PC-3 (cell line): ENCODE measurements around the gene POP4. TPM values are rescaled to one million over a fixed set of nuclear protein-coding genes. Genes with fewer than 3 reads are reported as not detected.

Source experiments
- ATAC-seq: fragments of 200-7000 bp; cut with Tn5 transposase; 2 replicates; pipeline ENCODE4 v1.9.1; 2020; ENCODE audit warnings: mild to moderate bottlenecking, moderate library complexity
- BruUV-seq: library from RNA; stranded (reverse); fragments of 400-500 nt; replicated peaks from 2 replicates; lab custom pipeline; 2021; lab: Mats Ljungman, UMichigan
- CTCF ChIA-PET: fragments of 300-600 bp; sonication (Branson Sonifier 250); formaldehyde crosslinking; loops from one replicate; lab custom pipeline; 2022; ENCODE audit warnings: antibody characterized with exemption; lab: Charles Lee
- POLR2A ChIA-PET: fragments of 300-600 bp; sonication (Branson Sonifier 250); formaldehyde crosslinking; loops from one replicate; lab custom pipeline; 2022; ENCODE audit warnings: antibody characterized with exemption; ENCODE audit not compliant: unreplicated experiment; lab: Charles Lee
- DNase-seq: peaks from one replicate; pipeline ENCODE4 v3.0.0-alpha.2; 2015
- H2AFZ ChIP-seq: fragments of 300-600 bp; sonication (generic); 2 replicates; pipeline ENCODE4 v1.6.0; 2016; ENCODE audit warnings: antibody characterized with exemption, low read length
- H3F3A ChIP-seq: fragments of 300-600 bp; sonication (generic); one replicate; pipeline ENCODE4 v1.6.0; 2017; ENCODE audit warnings: antibody characterized with exemption, low read length, control low read depth, mild to moderate bottlenecking; ENCODE audit not compliant: unreplicated experiment
- H3K27ac ChIP-seq: fragments of 300-600 bp; sonication (generic); 2 replicates; pipeline ENCODE4 v1.5.1; 2016; ENCODE audit warnings: mild to moderate bottlenecking, low read length
- H3K27me3 ChIP-seq: fragments of 300-600 bp; sonication (generic); 2 replicates; pipeline ENCODE4 v1.6.1; 2016; ENCODE audit warnings: low read length, mixed read lengths
- H3K36me3 ChIP-seq: fragments of 300-600 bp; sonication (generic); 2 replicates; pipeline ENCODE4 v1.6.1; 2016; ENCODE audit warnings: low read depth, mixed run types, low read length, mixed read lengths
- H3K4me1 ChIP-seq: fragments of 300-600 bp; sonication (generic); 2 replicates; pipeline ENCODE4 v1.5.1; 2016; ENCODE audit warnings: low read length; ENCODE audit not compliant: insufficient read depth
- H3K4me2 ChIP-seq: fragments of 300-600 bp; sonication (generic); 2 replicates; pipeline ENCODE4 v1.6.0; 2016; ENCODE audit warnings: low read length
- H3K4me3 ChIP-seq: fragments of 300-600 bp; sonication (generic); 2 replicates; pipeline ENCODE4 v1.5.1; 2016; ENCODE audit warnings: mild to moderate bottlenecking, low read length, mixed read lengths
- H3K79me2 ChIP-seq: fragments of 300-600 bp; sonication (generic); 2 replicates; pipeline ENCODE4 v1.6.1; 2017; ENCODE audit warnings: low read length, mixed read lengths
- H3K9ac ChIP-seq: fragments of 300-600 bp; sonication (generic); 2 replicates; pipeline ENCODE4 v1.6.0; 2016; ENCODE audit warnings: mild to moderate bottlenecking, low read length
- H3K9me2 ChIP-seq: fragments of 300-600 bp; sonication (generic); replicated peaks from 2 replicates; pipeline ENCODE4 v1.6.1; 2016; ENCODE audit warnings: mixed run types, low read length, mixed read lengths
- H3K9me3 ChIP-seq: fragments of 300-600 bp; sonication (generic); 2 replicates; pipeline ENCODE4 v1.6.1; 2016; ENCODE audit warnings: low read length, mixed read lengths
- H4K20me1 ChIP-seq: fragments of 300-600 bp; sonication (generic); 2 replicates; pipeline ENCODE4 v1.6.1; 2016; ENCODE audit warnings: low read length, mixed read lengths
- EZH2 ChIP-seq: fragments of 300-600 bp; sonication (generic); IDR thresholded peaks from one replicate; pipeline ENCODE4 v1.6.1; 2017; ENCODE audit warnings: antibody characterized with exemption, mild to moderate bottlenecking, low read length; ENCODE audit not compliant: unreplicated experiment
- EZH2phosphoT487 ChIP-seq: fragments of 300-600 bp; sonication (generic); IDR thresholded peaks from 2 replicates; pipeline ENCODE4 v1.6.1; 2018; ENCODE audit warnings: mild to moderate bottlenecking, antibody characterized with exemption, low read length, borderline replicate concordance
- intact Hi-C: fragments of 100-400 bp; cut with micrococcal nuclease; formaldehyde crosslinking; loops from 2 replicates; pipeline ENCODE4 v1.9.0; 2023
- total RNA-seq: library from RNA; depleted of rRNA; stranded (reverse); fragments of >200 nt; gene quantifications from 2 replicates; pipeline ENCODE4 v1.2.3, GENCODE V29; 2014
- TF ChIP-seq, protein P1 (sequence below): fragments of 300-600 bp; sonication (generic); conservative IDR thresholded peaks from 2 replicates; pipeline ENCODE4 v1.5.1; 2017; ENCODE audit warnings: antibody characterized with exemption, low read depth, mild to moderate bottlenecking, low read length

Gene POP4
- total RNA-seq, 1 experiment from 2014 or later: 115 TPM

GRCh38 chr19:29618871-29619270, 12.8 kb downstream of the POP4 start:
- POLR2A ChIA-PET: no interaction called here

GRCh38 chr19:29620931-29621351, 14.9 kb downstream of the POP4 start:
- ATAC-seq: no peak
- H3K4me1 ChIP-seq: no peaks in the 10 kb centered on the region
- ChIA-PET CTCF (no interaction called here), POLR2A (no interaction called here)
- intact Hi-C loops: loop anchor here (5.0 kb wide), 1 partner anchor 41 kb away; no protein-coding TSS in a partner anchor
- H3K27me3 ChIP-seq: no peaks in the 10 kb centered on the region
- no peak overlapping the region for H2AFZ ChIP-seq
- H3K4me2 ChIP-seq: no peak overlapping the region
- no peak for TF ChIP-seq EZH2
- no peaks in the 10 kb centered on the region for H3F3A ChIP-seq
- no TSS peak for BruUV-seq
- H4K20me1 ChIP-seq: no peaks in the 10 kb centered on the region
- no peaks in the 10 kb centered on the region for H3K9me3 ChIP-seq
- no peaks in the 10 kb centered on the region for H3K79me2 ChIP-seq
- H3K36me3 ChIP-seq: no peaks in the 10 kb centered on the region
- H3K4me3 ChIP-seq: no peak overlapping the region
- no peaks in the 10 kb centered on the region for H3K9me2 ChIP-seq
- no peak overlapping the region for H3K27ac ChIP-seq
- H3K9ac ChIP-seq: no peak overlapping the region
- DNase-seq: no peak

More at GRCh38 chr19:29618871-29619270, 12.8 kb downstream of the POP4 start:
- H3K36me3 ChIP-seq: no peaks in the 10 kb centered on the region; the same call in 1 of the 2 replicates
- H3K9me3 ChIP-seq: no peaks in the 10 kb centered on the region
- ATAC-seq (no peak), DNase-seq (no peak)
- H3K9me2 ChIP-seq: no peaks in the 10 kb centered on the region
- TF ChIP-seq, protein P1, sequence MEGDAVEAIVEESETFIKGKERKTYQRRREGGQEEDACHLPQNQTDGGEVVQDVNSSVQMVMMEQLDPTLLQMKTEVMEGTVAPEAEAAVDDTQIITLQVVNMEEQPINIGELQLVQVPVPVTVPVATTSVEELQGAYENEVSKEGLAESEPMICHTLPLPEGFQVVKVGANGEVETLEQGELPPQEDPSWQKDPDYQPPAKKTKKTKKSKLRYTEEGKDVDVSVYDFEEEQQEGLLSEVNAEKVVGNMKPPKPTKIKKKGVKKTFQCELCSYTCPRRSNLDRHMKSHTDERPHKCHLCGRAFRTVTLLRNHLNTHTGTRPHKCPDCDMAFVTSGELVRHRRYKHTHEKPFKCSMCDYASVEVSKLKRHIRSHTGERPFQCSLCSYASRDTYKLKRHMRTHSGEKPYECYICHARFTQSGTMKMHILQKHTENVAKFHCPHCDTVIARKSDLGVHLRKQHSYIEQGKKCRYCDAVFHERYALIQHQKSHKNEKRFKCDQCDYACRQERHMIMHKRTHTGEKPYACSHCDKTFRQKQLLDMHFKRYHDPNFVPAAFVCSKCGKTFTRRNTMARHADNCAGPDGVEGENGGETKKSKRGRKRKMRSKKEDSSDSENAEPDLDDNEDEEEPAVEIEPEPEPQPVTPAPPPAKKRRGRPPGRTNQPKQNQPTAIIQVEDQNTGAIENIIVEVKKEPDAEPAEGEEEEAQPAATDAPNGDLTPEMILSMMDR: no peak
- no peak for TF ChIP-seq EZH2
- no peak for TF ChIP-seq EZH2phosphoT487
- intact Hi-C loops: no loop called here
- no peak overlapping the region for H3K9ac ChIP-seq
- CTCF ChIA-PET: no interaction called here
- no peak overlapping the region for H3K4me3 ChIP-seq
- no peaks in the 10 kb centered on the region for H3K79me2 ChIP-seq
- H3K4me2 ChIP-seq: no peak overlapping the region
- H3K4me1 ChIP-seq: no peaks in the 10 kb centered on the region
- H4K20me1 ChIP-seq: no peaks in the 10 kb centered on the region
- no peaks in the 10 kb centered on the region for H3K27me3 ChIP-seq
- no peaks in the 10 kb centered on the region for H3F3A ChIP-seq
- no peak overlapping the region for H2AFZ ChIP-seq
- no peak overlapping the region for H3K27ac ChIP-seq
- BruUV-seq: no TSS peak

DNA sequence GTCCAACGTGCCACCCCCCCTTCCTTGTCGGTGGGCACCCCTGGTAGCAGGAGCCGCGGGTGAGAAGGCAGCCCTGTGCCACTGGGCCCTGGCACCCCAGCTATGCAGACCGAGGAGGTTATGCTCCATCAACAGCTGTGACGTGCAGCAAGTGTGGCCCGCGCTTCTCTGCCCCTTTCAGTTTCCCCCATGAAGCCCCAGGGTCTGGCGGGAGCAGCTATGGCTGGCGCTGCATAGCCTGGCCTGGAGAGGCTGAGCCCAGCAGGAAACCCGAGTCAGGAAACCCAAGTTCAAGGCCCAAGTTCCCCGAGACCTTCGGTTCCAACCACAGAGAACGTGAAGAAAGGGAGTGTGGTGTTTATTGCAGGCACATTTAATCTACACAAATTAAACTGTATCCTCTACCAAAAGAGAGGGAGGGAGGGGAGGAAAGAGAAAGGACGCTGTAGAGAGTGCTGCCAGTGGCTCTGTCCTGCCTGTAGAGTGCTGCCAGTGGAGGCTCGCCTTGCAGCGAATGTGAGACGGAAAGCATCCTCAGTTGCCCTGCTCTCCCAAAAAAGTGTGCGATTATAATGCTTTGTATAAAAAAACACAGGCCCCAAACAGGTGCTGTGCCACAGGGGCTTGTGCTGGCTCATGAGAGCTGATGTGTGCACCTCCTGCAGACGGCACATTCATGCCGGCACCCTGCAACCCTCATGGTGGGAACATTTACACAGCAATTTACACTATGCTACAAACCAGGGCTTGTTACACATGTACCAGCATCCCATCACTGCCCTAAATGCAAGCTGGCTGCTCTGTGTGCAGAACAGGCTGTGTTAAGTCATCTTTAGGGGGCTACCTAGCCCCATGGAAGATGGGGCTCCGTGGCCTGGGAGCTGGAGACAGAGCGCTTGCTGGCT, 16.3 kb downstream of the POP4 start:
- Histone ChIP-seq H3K36me3 (no peaks in the 10 kb centered on the region), H3K9me2 (no peaks in the 10 kb centered on the region), H3K79me2 (no peaks in the 10 kb centered on the region), H3K4me1 (no peaks in the 10 kb centered on the region), H2AFZ (no peak overlapping the region), H3K27ac (no peak overlapping the region), H3K4me3 (no peak overlapping the region), H3F3A (no peaks in the 10 kb centered on the region), H3K9me3 (no peaks in the 10 kb centered on the region), H3K4me2 (no peak overlapping the region), H4K20me1 (no peaks in the 10 kb centered on the region), H3K27me3 (no peaks in the 10 kb centered on the region), H3K9ac (no peak overlapping the region)
- ATAC-seq: no peak
- peak; percentile 12 for DNase-seq
- POLR2A ChIA-PET: no interaction called here
- BruUV-seq: no TSS peak
- CTCF ChIA-PET: no interaction called here
- intact Hi-C loops: loop anchor here (5.0 kb wide), 1 partner anchor 40 kb away; no protein-coding TSS in a partner anchor
- no peak for TF ChIP-seq EZH2phosphoT487
- TF ChIP-seq EZH2: no peak
- TF ChIP-seq, protein P1: no peak
